ENCODE data around the gene SRGAP3.
"Not testable (repeated sequence)": the region's sequence is repeated elsewhere in the genome, so short reads cannot be mapped to it uniquely, and the experiment has no call there.

The SRGAP3 gene

GRCh38 chr3:9249273-9250192, at the start of gene SRGAP3:
Gene SRGAP3 (minus strand): TSS chr3:9249646. CDS start chr3:9248951, 695 bp downstream.
- peaks cover 20 to 23% of the 10 kb centered on the region in 2 donors for H3K4me1 ChIP-seq (ENCODE audit: control insufficient read depth in 1 of 2, insufficient read depth in 2 of 2, low read length in 2 of 2)
- no peaks in the 10 kb centered on the region for H3K27me3 ChIP-seq (ENCODE audit: control insufficient read depth in 1 of 2, insufficient read depth in 2 of 2, low read length in 2 of 2)
- H3K27ac ChIP-seq (ENCODE audit: low read depth, low read length) = no peak within 1 kb of the TSS
- no peaks in the 10 kb centered on the region for H3K36me3 ChIP-seq (ENCODE audit: control insufficient read depth in 1 of 2, insufficient read depth in 2 of 2, low read length in 2 of 2)
- H3K4me3 ChIP-seq (ENCODE audit: low read depth in 1 of 2, low read length in 2 of 2) = peak within 1 kb of the TSS; percentile 92 to 97
- peak within 1 kb of the TSS; percentile 45 to 78 for H3K9ac ChIP-seq (ENCODE audit: low read depth in 1 of 2, low read length in 2 of 2)
- H3K9me3 ChIP-seq (ENCODE audit: control insufficient read depth in 1 of 2, low read length in 2 of 2) = no peaks in the 10 kb centered on the region

GRCh38 chr3:9298236-9298635, 48.8 kb upstream of the SRGAP3 start:
- Histone ChIP-seq H3K27ac (ENCODE audit: low read depth, low read length) (no peak overlapping the region), H3K4me1 (ENCODE audit: control insufficient read depth in 1 of 2, insufficient read depth in 2 of 2, low read length in 2 of 2) (peaks cover 4 to 7% of the 10 kb centered on the region in 2 donors)

GRCh38 chr3:9296241-9296640, 46.8 kb upstream of the SRGAP3 start:
- no peaks in the 10 kb centered on the region for H3K4me1 ChIP-seq (ENCODE audit: control insufficient read depth in 1 of 2, insufficient read depth in 2 of 2, low read length in 2 of 2)
- no peak overlapping the region for H3K9ac ChIP-seq (ENCODE audit: low read depth in 1 of 2, low read length in 2 of 2)
- no peaks in the 10 kb centered on the region for H3K36me3 ChIP-seq (ENCODE audit: control insufficient read depth in 1 of 2, insufficient read depth in 2 of 2, low read length in 2 of 2)
- no peak overlapping the region for H3K27ac ChIP-seq (ENCODE audit: low read depth, low read length)
- no peaks in the 10 kb centered on the region for H3K9me3 ChIP-seq (ENCODE audit: control insufficient read depth in 1 of 2, low read length in 2 of 2)
- peaks cover 0 to 3% of the 10 kb centered on the region in 2 donors for H3K27me3 ChIP-seq (ENCODE audit: control insufficient read depth in 1 of 2, insufficient read depth in 2 of 2, low read length in 2 of 2)
- H3K4me3 ChIP-seq (ENCODE audit: low read depth in 1 of 2, low read length in 2 of 2) = no peak overlapping the region

More at GRCh38 chr3:9298236-9298635, 48.8 kb upstream of the SRGAP3 start:
- H3K9me3 ChIP-seq (ENCODE audit: control insufficient read depth in 1 of 2, low read length in 2 of 2) = no peaks in the 10 kb centered on the region
- H3K36me3 ChIP-seq (ENCODE audit: control insufficient read depth in 1 of 2, insufficient read depth in 2 of 2, low read length in 2 of 2) = no peaks in the 10 kb centered on the region
- no peak overlapping the region for H3K4me3 ChIP-seq (ENCODE audit: low read depth in 1 of 2, low read length in 2 of 2)
- H3K9ac ChIP-seq (ENCODE audit: low read depth in 1 of 2, low read length in 2 of 2) = no peak overlapping the region
- H3K27me3 ChIP-seq (ENCODE audit: control insufficient read depth in 1 of 2, insufficient read depth in 2 of 2, low read length in 2 of 2) = no peaks in the 10 kb centered on the region

- no peaks in the 10 kb centered on the region for H3K36me3 ChIP-seq (ENCODE audit: control insufficient read depth in 1 of 2, insufficient read depth in 2 of 2, low read length in 2 of 2)
- H3K27ac ChIP-seq (ENCODE audit: low read depth, low read length) = no peak overlapping the region
- H3K4me3 ChIP-seq (ENCODE audit: low read depth in 1 of 2, low read length in 2 of 2) = no peak overlapping the region
- no peaks in the 10 kb centered on the region for H3K4me1 ChIP-seq (ENCODE audit: control insufficient read depth in 1 of 2, insufficient read depth in 2 of 2, low read length in 2 of 2)
- no peaks in the 10 kb centered on the region for H3K9me3 ChIP-seq (ENCODE audit: control insufficient read depth in 1 of 2, low read length in 2 of 2)
- no peak overlapping the region for H3K9ac ChIP-seq (ENCODE audit: low read depth in 1 of 2, low read length in 2 of 2)
- H3K27me3 ChIP-seq (ENCODE audit: control insufficient read depth in 1 of 2, insufficient read depth in 2 of 2, low read length in 2 of 2) = peaks cover 0 to 3% of the 10 kb centered on the region in 2 donors
Observed at GRCh38 chr3:9295007-9295406, 45.6 kb upstream of the SRGAP3 start.

GRCh38 chr3:9293953-9294352, 44.5 kb upstream of the SRGAP3 start:
- not testable (repeated sequence) for H3K36me3 ChIP-seq (ENCODE audit: control insufficient read depth in 1 of 2, insufficient read depth in 2 of 2, low read length in 2 of 2); H3K4me3 ChIP-seq (ENCODE audit: low read depth in 1 of 2, low read length in 2 of 2); H3K27ac ChIP-seq (ENCODE audit: low read depth, low read length); H3K9ac ChIP-seq (ENCODE audit: low read depth in 1 of 2, low read length in 2 of 2); H3K9me3 ChIP-seq (ENCODE audit: control insufficient read depth in 1 of 2, low read length in 2 of 2); H3K27me3 ChIP-seq (ENCODE audit: control insufficient read depth in 1 of 2, insufficient read depth in 2 of 2, low read length in 2 of 2); H3K4me1 ChIP-seq (ENCODE audit: control insufficient read depth in 1 of 2, insufficient read depth in 2 of 2, low read length in 2 of 2)

- no peaks in the 10 kb centered on the region for H3K36me3 ChIP-seq (ENCODE audit: control insufficient read depth in 1 of 2, insufficient read depth in 2 of 2, low read length in 2 of 2)
Observed at GRCh38 chr3:9293076-9293475, 43.6 kb upstream of the SRGAP3 start.

GRCh38 chr3:9292516-9292915, 43.1 kb upstream of the SRGAP3 start:
- no peaks in the 10 kb centered on the region for H3K4me1 ChIP-seq (ENCODE audit: control insufficient read depth in 1 of 2, insufficient read depth in 2 of 2, low read length in 2 of 2)
- H3K27me3 ChIP-seq (ENCODE audit: control insufficient read depth in 1 of 2, insufficient read depth in 2 of 2, low read length in 2 of 2) = peaks cover 0 to 3% of the 10 kb centered on the region in 2 donors
- no peak overlapping the region for H3K4me3 ChIP-seq (ENCODE audit: low read depth in 1 of 2, low read length in 2 of 2)
- H3K27ac ChIP-seq (ENCODE audit: low read depth, low read length) = no peak overlapping the region
- no peak overlapping the region for H3K9ac ChIP-seq (ENCODE audit: low read depth in 1 of 2, low read length in 2 of 2)
- no peaks in the 10 kb centered on the region for H3K9me3 ChIP-seq (ENCODE audit: control insufficient read depth in 1 of 2, low read length in 2 of 2)
- no peaks in the 10 kb centered on the region for H3K36me3 ChIP-seq (ENCODE audit: control insufficient read depth in 1 of 2, insufficient read depth in 2 of 2, low read length in 2 of 2)

More at GRCh38 chr3:9293076-9293475, 43.6 kb upstream of the SRGAP3 start:
- Histone ChIP-seq H3K4me1 (ENCODE audit: control insufficient read depth in 1 of 2, insufficient read depth in 2 of 2, low read length in 2 of 2) (no peaks in the 10 kb centered on the region), H3K9me3 (ENCODE audit: control insufficient read depth in 1 of 2, low read length in 2 of 2) (no peaks in the 10 kb centered on the region), H3K4me3 (ENCODE audit: low read depth in 1 of 2, low read length in 2 of 2) (no peak overlapping the region), H3K27ac (ENCODE audit: low read depth, low read length) (no peak overlapping the region), H3K27me3 (ENCODE audit: control insufficient read depth in 1 of 2, insufficient read depth in 2 of 2, low read length in 2 of 2) (peaks cover 0 to 3% of the 10 kb centered on the region in 2 donors), H3K9ac (ENCODE audit: low read depth in 1 of 2, low read length in 2 of 2) (no peak overlapping the region)

GRCh38 chr3:9291821-9292410, 42.5 kb upstream of the SRGAP3 start:
- H3K27me3 ChIP-seq (ENCODE audit: control insufficient read depth in 1 of 2, insufficient read depth in 2 of 2, low read length in 2 of 2) = peaks cover 0 to 3% of the 10 kb centered on the region in 2 donors
- no peaks in the 10 kb centered on the region for H3K4me1 ChIP-seq (ENCODE audit: control insufficient read depth in 1 of 2, insufficient read depth in 2 of 2, low read length in 2 of 2)
- H3K9ac ChIP-seq (ENCODE audit: low read depth in 1 of 2, low read length in 2 of 2) = no peak overlapping the region
- H3K36me3 ChIP-seq (ENCODE audit: control insufficient read depth in 1 of 2, insufficient read depth in 2 of 2, low read length in 2 of 2) = no peaks in the 10 kb centered on the region
- H3K4me3 ChIP-seq (ENCODE audit: low read depth in 1 of 2, low read length in 2 of 2) = no peak overlapping the region
- no peak overlapping the region for H3K27ac ChIP-seq (ENCODE audit: low read depth, low read length)
- no peaks in the 10 kb centered on the region for H3K9me3 ChIP-seq (ENCODE audit: control insufficient read depth in 1 of 2, low read length in 2 of 2)

- no peak overlapping the region for H3K4me3 ChIP-seq (ENCODE audit: low read depth in 1 of 2, low read length in 2 of 2)
- H3K9ac ChIP-seq (ENCODE audit: low read depth in 1 of 2, low read length in 2 of 2) = no peak overlapping the region
- H3K27ac ChIP-seq (ENCODE audit: low read depth, low read length) = no peak overlapping the region
- H3K9me3 ChIP-seq (ENCODE audit: control insufficient read depth in 1 of 2, low read length in 2 of 2) = no peaks in the 10 kb centered on the region
- H3K27me3 ChIP-seq (ENCODE audit: control insufficient read depth in 1 of 2, insufficient read depth in 2 of 2, low read length in 2 of 2) = peaks cover 0 to 3% of the 10 kb centered on the region in 2 donors
- H3K4me1 ChIP-seq (ENCODE audit: control insufficient read depth in 1 of 2, insufficient read depth in 2 of 2, low read length in 2 of 2) = no peaks in the 10 kb centered on the region
- H3K36me3 ChIP-seq (ENCODE audit: control insufficient read depth in 1 of 2, insufficient read depth in 2 of 2, low read length in 2 of 2) = no peaks in the 10 kb centered on the region
Observed at GRCh38 chr3:9290566-9290965, 41.1 kb upstream of the SRGAP3 start.

GRCh38 chr3:9281533-9281932, 32.1 kb upstream of the SRGAP3 start:
- not testable (repeated sequence) for H3K36me3 ChIP-seq (ENCODE audit: control insufficient read depth in 1 of 2, insufficient read depth in 2 of 2, low read length in 2 of 2); H3K4me1 ChIP-seq (ENCODE audit: control insufficient read depth in 1 of 2, insufficient read depth in 2 of 2, low read length in 2 of 2); H3K9ac ChIP-seq (ENCODE audit: low read depth in 1 of 2, low read length in 2 of 2); H3K9me3 ChIP-seq (ENCODE audit: control insufficient read depth in 1 of 2, low read length in 2 of 2); H3K27ac ChIP-seq (ENCODE audit: low read depth, low read length); H3K4me3 ChIP-seq (ENCODE audit: low read depth in 1 of 2, low read length in 2 of 2); H3K27me3 ChIP-seq (ENCODE audit: control insufficient read depth in 1 of 2, insufficient read depth in 2 of 2, low read length in 2 of 2)

Data from duodenal mucosa (tissue), 2 donors.